Measurements from ENCODE around the gene HABP2.

- TF ChIP-seq CTCF (IDR thresholded peaks at IDR 0.05; ENCODE audit: insufficient read depth, low read depth, low read length) (no peak), EZH2 (IDR thresholded peaks at IDR 0.05; ENCODE audit: insufficient read depth, low read length) (no peak)
Observed at GRCh38 chr10:113583571-113583970, 30.7 kb downstream of the HABP2 start.

All from astrocyte (in vitro differentiated cells and primary cell).